K562 (cell line): ENCODE results near the gene TRPM2. TPM values are rescaled to one million over a fixed set of nuclear protein-coding genes. Genes with fewer than 3 reads are reported as not detected.

ENCODE experiments used
- REST ChIP-seq, 2 experiments: fragments of 450-650 bp; formaldehyde crosslinking in 1 of 2; IDR thresholded peaks; 2 replicates each; pipeline versions ENCODE4 v1.4.0 to v1.6.1; 2014 to 2020; ENCODE audit warnings: mild to moderate bottlenecking in 2 of 2, borderline replicate concordance in 1 of 2, low read depth in 1 of 2
- STAT5A ChIP-seq: IDR thresholded peaks from 2 replicates; pipeline ENCODE4 v1.6.1; 2012; ENCODE audit warnings: low read length, inconsistent platforms, borderline replicate concordance
- ZNF121 ChIP-seq: sonication (generic); formaldehyde crosslinking; conservative IDR thresholded peaks from 2 replicates; pipeline ENCODE4 v1.8.0; 2022; ENCODE audit warnings: missing genetic modification reagents
- polyA plus RNA-seq, 8 experiments: library from polyadenylated mRNA; depleted of rRNA in 4 of 8; stranded (reverse) in 5 of 8; unstranded in 3 of 8; fragments of >200 nt; fragmentation: Nextera tagmentation in 2 of 8; fragmentation: Illumina TruSeq in 1 of 8; extraction: Ambion mirVana in 2 of 8; extraction: Trizol in 1 of 8; gene quantifications; 2 replicates each; pipeline versions ENCODE4 v1.2.1 to v1.2.3, GENCODE V29; 2011 to 2014; ENCODE audit warnings: inconsistent platforms in 1 of 8, missing spikeins in 1 of 8
- total RNA-seq, 7 experiments: library from RNA; depleted of rRNA in 6 of 7; stranded (reverse); fragments of >200 nt in 6 of 7; fragmentation: Illumina TruSeq in 2 of 7; extraction: Trizol in 2 of 7; gene quantifications; 2 replicates each; pipeline versions ENCODE4 v1.2.1 to v1.2.3, GENCODE V29; 2011 to 2021; ENCODE audit warnings: low replicate concordance in 1 of 7

The TRPM2 gene
- total and polyA plus RNA-seq, 9 of the 15 experiments (the other 6 are each of a cell fraction or from before 2014, with no cell fraction given), result 0.33 to 2.1 (median 0.98) TPM; not detected in 2

DNA sequence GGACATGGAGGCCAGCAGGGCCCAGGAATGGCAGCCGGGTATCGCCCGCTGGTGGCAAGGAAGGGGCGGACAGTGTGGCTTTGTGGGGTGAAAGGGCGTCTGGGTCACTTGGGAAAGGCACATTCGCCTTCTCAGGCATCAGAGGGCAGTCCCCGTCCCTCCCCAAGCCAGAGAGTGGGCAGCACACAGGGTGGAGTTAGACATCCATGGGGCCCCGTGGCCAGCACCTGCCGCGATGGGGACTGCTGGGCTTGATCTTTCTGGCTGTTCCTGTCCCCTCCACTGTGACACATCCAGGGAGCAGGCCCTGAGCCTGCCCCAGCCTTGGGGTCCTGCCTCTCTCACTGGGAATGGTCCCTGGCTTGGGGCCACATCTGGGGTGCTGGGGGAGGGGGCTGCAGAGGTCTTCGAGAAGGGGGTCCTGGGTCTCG is 4.0 kb upstream of the TRPM2 start (continued):
- TF ChIP-seq STAT5A (no peak), REST (IDR thresholded peaks at IDR 0.05; ENCODE audit: borderline replicate concordance) (no peak), REST (CRISPR knock-in tag; IDR thresholded peaks at IDR 0.05; ENCODE audit: low read depth) (no peak), ZNF121 (CRISPR knock-in tag) (no peak)
- TF ChIP-seq, all 486 proteins: peak for 0
